Stimulated activated CD4-positive, alpha-beta T cell treated with anti-CD3 and anti-CD28 coated beads, Interleukin-1b, Interleukin-23, amount 100 ng/mL, for 1 hour (primary cell): ENCODE measurements around the gene PCDHGB4.
"Not testable (repeated sequence)": the region's sequence is repeated elsewhere in the genome, so short reads cannot be mapped to it uniquely, and the experiment has no call there.

Source experiments
- DNase-seq, 2 donors: peaks; one replicate each; pipeline ENCODE4 v3.0.0-alpha.2; 2020; ENCODE audit warnings: low read depth in 2 of 2

PCDHGB4 gene

DNA sequence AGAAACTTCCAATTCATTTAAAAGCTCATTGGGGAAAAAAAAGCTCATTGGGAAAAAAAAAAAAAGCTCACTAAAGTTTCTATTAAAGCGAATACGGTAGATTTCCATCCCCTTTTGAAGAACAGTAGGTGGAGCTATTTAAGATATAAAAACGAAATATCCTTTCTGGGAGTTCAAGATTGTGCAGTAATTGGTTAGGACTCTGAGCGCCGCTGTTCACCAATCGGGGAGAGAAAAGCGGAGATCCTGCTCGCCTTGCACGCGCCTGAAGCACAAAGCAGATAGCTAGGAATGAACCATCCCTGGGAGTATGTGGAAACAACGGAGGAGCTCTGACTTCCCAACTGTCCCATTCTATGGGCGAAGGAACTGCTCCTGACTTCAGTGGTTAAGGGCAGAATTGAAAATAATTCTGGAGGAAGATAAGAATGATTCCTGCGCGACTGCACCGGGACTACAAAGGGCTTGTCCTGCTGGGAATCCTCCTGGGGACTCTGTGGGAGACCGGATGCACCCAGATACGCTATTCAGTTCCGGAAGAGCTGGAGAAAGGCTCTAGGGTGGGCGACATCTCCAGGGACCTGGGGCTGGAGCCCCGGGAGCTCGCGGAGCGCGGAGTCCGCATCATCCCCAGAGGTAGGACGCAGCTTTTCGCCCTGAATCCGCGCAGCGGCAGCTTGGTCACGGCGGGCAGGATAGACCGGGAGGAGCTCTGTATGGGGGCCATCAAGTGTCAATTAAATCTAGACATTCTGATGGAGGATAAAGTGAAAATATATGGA lies 43.0 kb downstream of the PCDHGB4 start, which contains the start of gene PCDHGA12:
Gene PCDHGA12 (plus strand): TSS at position 176 of the 782 bp plus-strand sequence. CDS start 253 bp downstream, at position 429.
- no peak for DNase-seq

DNA sequence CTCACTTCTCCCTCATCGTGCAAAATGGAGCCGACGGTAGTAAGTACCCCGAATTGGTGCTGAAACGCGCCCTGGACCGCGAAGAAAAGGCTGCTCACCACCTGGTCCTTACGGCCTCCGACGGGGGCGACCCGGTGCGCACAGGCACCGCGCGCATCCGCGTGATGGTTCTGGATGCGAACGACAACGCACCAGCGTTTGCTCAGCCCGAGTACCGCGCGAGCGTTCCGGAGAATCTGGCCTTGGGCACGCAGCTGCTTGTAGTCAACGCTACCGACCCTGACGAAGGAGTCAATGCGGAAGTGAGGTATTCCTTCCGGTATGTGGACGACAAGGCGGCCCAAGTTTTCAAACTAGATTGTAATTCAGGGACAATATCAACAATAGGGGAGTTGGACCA lies 43.8 kb downstream of the PCDHGB4 start:
- DNase-seq: no peak

DNA sequence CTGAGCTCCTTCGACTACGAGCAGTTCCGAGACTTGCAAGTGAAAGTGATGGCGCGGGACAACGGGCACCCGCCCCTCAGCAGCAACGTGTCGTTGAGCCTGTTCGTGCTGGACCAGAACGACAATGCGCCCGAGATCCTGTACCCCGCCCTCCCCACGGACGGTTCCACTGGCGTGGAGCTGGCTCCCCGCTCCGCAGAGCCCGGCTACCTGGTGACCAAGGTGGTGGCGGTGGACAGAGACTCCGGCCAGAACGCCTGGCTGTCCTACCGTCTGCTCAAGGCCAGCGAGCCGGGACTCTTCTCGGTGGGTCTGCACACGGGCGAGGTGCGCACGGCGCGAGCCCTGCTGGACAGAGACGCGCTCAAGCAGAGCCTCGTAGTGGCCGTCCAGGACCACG lies 44.8 kb downstream of the PCDHGB4 start:
- not testable (repeated sequence) for DNase-seq

DNA sequence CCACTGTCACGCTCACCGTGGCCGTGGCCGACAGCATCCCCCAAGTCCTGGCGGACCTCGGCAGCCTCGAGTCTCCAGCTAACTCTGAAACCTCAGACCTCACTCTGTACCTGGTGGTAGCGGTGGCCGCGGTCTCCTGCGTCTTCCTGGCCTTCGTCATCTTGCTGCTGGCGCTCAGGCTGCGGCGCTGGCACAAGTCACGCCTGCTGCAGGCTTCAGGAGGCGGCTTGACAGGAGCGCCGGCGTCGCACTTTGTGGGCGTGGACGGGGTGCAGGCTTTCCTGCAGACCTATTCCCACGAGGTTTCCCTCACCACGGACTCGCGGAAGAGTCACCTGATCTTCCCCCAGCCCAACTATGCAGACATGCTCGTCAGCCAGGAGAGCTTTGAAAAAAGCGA lies 45.2 kb downstream of the PCDHGB4 start:
- DNase-seq: not testable (repeated sequence)

DNA sequence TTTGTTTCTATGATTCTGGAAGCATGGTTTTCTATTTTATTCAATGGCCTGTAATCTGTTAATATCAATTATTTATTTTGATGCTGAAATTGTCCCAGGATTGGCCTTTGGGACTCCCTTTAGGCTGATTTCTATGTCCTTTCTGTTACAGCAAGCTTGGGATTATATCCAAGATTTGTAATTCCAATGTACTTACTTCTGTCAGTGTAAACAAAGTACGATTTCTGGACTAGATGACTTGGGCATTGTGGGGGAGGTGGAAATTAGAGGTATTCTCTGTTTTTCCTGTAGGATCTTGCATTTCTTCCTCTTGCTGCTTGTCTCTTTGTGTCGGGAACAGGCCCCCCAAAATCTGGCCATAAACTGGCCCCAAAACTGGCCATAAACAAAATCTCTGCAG lies 46.5 kb downstream of the PCDHGB4 start:
- DNase-seq: no peak

DNA sequence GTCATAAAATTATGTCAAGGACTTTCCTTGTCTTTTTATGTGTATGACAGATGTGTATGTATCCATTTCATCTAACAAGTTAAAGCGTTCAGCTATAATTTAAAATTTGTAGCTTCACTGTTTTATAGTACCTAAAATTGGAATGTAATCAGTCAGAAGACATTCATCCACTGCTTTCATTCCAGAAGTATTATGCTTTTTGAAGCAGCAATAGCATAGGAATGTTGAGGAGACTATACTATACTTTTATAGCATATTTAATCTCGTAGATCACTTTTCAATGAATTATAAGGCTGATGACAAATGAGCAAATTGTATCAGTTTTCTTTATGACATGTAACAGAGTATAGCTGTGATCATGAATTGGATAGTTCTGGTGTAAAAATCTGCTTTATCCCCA lies 49.7 kb downstream of the PCDHGB4 start:
- DNase-seq: no peak

DNA sequence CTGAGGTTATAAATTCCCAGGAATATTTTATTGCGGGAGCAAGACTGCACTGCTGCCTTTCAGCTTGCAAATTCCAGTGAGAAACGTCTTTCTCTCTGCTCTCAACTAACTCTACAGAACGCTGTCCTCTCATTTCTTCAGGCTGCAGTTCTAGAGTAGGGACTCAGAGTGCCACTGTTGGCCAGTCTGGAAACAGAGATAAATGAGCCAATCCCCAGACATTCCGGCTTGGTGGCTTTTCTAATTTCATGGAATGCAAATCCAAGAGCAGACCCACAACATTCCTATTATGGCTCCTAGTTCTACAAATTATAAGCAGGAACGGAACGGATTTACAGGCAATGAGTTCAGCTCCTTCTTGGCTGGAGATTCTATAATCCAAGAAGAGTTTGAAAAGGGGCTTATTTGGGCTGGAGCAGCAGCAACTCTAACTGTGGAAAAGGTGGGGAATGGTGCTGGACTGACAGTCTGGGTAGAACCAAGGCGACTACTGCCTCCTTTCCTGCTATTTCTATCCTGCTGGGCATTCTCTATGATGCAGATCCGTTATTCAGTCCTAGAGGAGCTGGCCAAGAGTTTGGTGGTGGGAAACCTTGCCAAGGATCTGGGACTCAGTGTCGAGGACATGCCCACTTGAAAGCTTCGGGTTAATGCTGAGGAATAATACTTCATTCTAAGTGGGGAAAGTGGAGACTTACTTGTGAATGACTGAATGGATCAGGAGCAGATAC lies 52.1 kb downstream of the PCDHGB4 start:
- no peak for DNase-seq
